Kidney epithelial cell (primary cell): ENCODE data around the gene SH2D7. TPM values are rescaled to one million over a fixed set of nuclear protein-coding genes. Genes with fewer than 3 reads are reported as not detected.
A peak's percentile ranks its signal among the peaks of the same experiment; 100 is the strongest.

ENCODE experiments used
- DNase-seq: peaks from one replicate; pipeline ENCODE4 v3.0.0-alpha.2; 2010; ENCODE audit warnings: low read depth
- H3K27me3 ChIP-seq: 2 replicates; pipeline ENCODE4 v1.6.0; 2011; ENCODE audit warnings: low read length; ENCODE audit not compliant: control insufficient read depth, insufficient read depth
- H3K36me3 ChIP-seq: 2 replicates; pipeline ENCODE4 v1.5.1; 2011; ENCODE audit warnings: low read length; ENCODE audit not compliant: control insufficient read depth, insufficient read depth
- H3K4me3 ChIP-seq: 2 replicates; pipeline ENCODE4 v1.5.1; 2011; ENCODE audit warnings: low read depth, mild to moderate bottlenecking, control low read depth, low read length
- CTCF ChIP-seq: IDR thresholded peaks from 2 replicates; pipeline ENCODE4 v1.5.1; 2011; ENCODE audit warnings: mild to moderate bottlenecking, moderate library complexity, low read length, control low read depth, inconsistent platforms; ENCODE audit not compliant: insufficient read depth, poor library complexity, severe bottlenecking
- total RNA-seq: library from RNA; depleted of rRNA; stranded (reverse); fragments of >200 nt; gene quantifications from 2 replicates; pipeline ENCODE4 v1.2.3, GENCODE V29; 2015

The SH2D7 gene
- total RNA-seq, 1 donor from 2014 or later = not detected

GRCh38 chr15:78063217-78063616 is 29.1 kb upstream of the SH2D7 start:
- H3K36me3 ChIP-seq = no peaks in the 10 kb centered on the region
- no peak overlapping the region for H3K4me3 ChIP-seq
- no peaks in the 10 kb centered on the region for H3K27me3 ChIP-seq
- no peak for DNase-seq
- TF ChIP-seq CTCF = no peak

GRCh38 chr15:78063970-78064385 is 28.4 kb upstream of the SH2D7 start:
- no peak for TF ChIP-seq CTCF
- no peak overlapping the region for H3K4me3 ChIP-seq
- DNase-seq = no peak
- no peaks in the 10 kb centered on the region for H3K27me3 ChIP-seq
- no peaks in the 10 kb centered on the region for H3K36me3 ChIP-seq

GRCh38 chr15:78064544-78064943 is 27.8 kb upstream of the SH2D7 start:
- H3K27me3 ChIP-seq = no peaks in the 10 kb centered on the region
- DNase-seq = no peak
- H3K4me3 ChIP-seq = no peak overlapping the region
- TF ChIP-seq CTCF = no peak
- no peaks in the 10 kb centered on the region for H3K36me3 ChIP-seq

- peak; percentile 93 for DNase-seq
- no peaks in the 10 kb centered on the region for H3K36me3 ChIP-seq
- no peak overlapping the region for H3K4me3 ChIP-seq
- TF ChIP-seq CTCF = no peak
- no peaks in the 10 kb centered on the region for H3K27me3 ChIP-seq
Observed at GRCh38 chr15:78065284-78065872, 27.0 kb upstream of the SH2D7 start.

- Histone ChIP-seq H3K27me3 (no peaks in the 10 kb centered on the region), H3K36me3 (no peaks in the 10 kb centered on the region), H3K4me3 (no peak overlapping the region)
- no peak for TF ChIP-seq CTCF
- no peak for DNase-seq
Observed at GRCh38 chr15:78065973-78066946, 26.1 kb upstream of the SH2D7 start.
